GM19328 (cell line): Measurements from ENCODE around the gene MYLK4.

Experiments used
- ATAC-seq: cut with Tn5 transposase; IDR thresholded peaks from one replicate; pipeline ENCODE4 v1.9.1; 2021; ENCODE audit warnings: mild to moderate bottlenecking, moderate library complexity; ENCODE audit not compliant: unreplicated experiment

Gene MYLK4

GRCh38 chr6:2750832-2751231 lies at the start of gene MYLK4:
Gene MYLK4 (minus strand): TSS chr6:2750922. CDS start chr6:2749294, 1,628 bp downstream.
- no peak for ATAC-seq

GRCh38 chr6:2799936-2800527 lies 49.3 kb upstream of the MYLK4 start:
- no peak for ATAC-seq

GRCh38 chr6:2798586-2799134 lies 47.9 kb upstream of the MYLK4 start:
- no peak for ATAC-seq

GRCh38 chr6:2797564-2798031 lies 46.9 kb upstream of the MYLK4 start:
- ATAC-seq: no peak

- ATAC-seq: no peak
Measured at GRCh38 chr6:2796861-2797260, 46.1 kb upstream of the MYLK4 start.

- ATAC-seq: no peak
Measured at GRCh38 chr6:2795956-2796355, 45.2 kb upstream of the MYLK4 start.

- no peak for ATAC-seq
Measured at GRCh38 chr6:2795162-2795561, 44.4 kb upstream of the MYLK4 start.

GRCh38 chr6:2794171-2794730 lies 43.5 kb upstream of the MYLK4 start:
- no peak for ATAC-seq

GRCh38 chr6:2793534-2794151 lies 42.9 kb upstream of the MYLK4 start:
- no peak for ATAC-seq

- no peak for ATAC-seq
Measured at GRCh38 chr6:2792330-2793110, 41.8 kb upstream of the MYLK4 start.

- no peak for ATAC-seq
Measured at GRCh38 chr6:2791450-2791974, 40.8 kb upstream of the MYLK4 start.

- no peak for ATAC-seq
Measured at GRCh38 chr6:2790588-2791449, 40.1 kb upstream of the MYLK4 start.

- ATAC-seq: no peak
Measured at GRCh38 chr6:2786269-2786668, 35.5 kb upstream of the MYLK4 start.

- ATAC-seq: no peak
Measured at GRCh38 chr6:2784930-2785329, 34.2 kb upstream of the MYLK4 start.

- ATAC-seq: no peak
Measured at GRCh38 chr6:2784061-2784460, 33.3 kb upstream of the MYLK4 start.

- ATAC-seq: no peak
Measured at GRCh38 chr6:2783188-2783963, 32.7 kb upstream of the MYLK4 start.

- ATAC-seq: no peak
Measured at GRCh38 chr6:2782825-2783187, 32.1 kb upstream of the MYLK4 start.

GRCh38 chr6:2782356-2782708 lies 31.6 kb upstream of the MYLK4 start:
- no peak for ATAC-seq

- ATAC-seq: no peak
Measured at GRCh38 chr6:2781685-2782355, 31.1 kb upstream of the MYLK4 start.
